K562 (cell line): ENCODE results near the gene MED15. TPM values are rescaled to one million over a fixed set of nuclear protein-coding genes. Genes with fewer than 3 reads are reported as not detected.

Experiments
- CCAR2 ChIP-seq: fragments of 200-400 bp; formaldehyde crosslinking; IDR thresholded peaks from 2 replicates; pipeline ENCODE4 v1.6.1; 2017; ENCODE audit warnings: mild to moderate bottlenecking, low read depth, low read length
- CUX1 ChIP-seq: fragments of 200-800 bp; sonication (Bioruptor generic); IDR thresholded peaks from 2 replicates; pipeline ENCODE4 v1.6.1; 2016; ENCODE audit warnings: missing genetic modification characterization, missing compliant biosample characterization
- ELF4 ChIP-seq: fragments of 450-650 bp; formaldehyde crosslinking; IDR thresholded peaks from 2 replicates; pipeline ENCODE4 v1.4.0; 2022; ENCODE audit warnings: missing genetic modification characterization
- FIP1L1 ChIP-seq: fragments of 200-400 bp; formaldehyde crosslinking; IDR thresholded peaks from 2 replicates; pipeline ENCODE4 v1.6.1; 2018; ENCODE audit warnings: mild to moderate bottlenecking, low read depth, low read length; ENCODE audit not compliant: poor library complexity, severe bottlenecking
- ID3 ChIP-seq, 2 experiments: fragments of 250-450 bp in 1 of 2; fragments of 450-650 bp in 1 of 2; sonication (Bioruptor Pico) in 1 of 2; IDR thresholded peaks; 2 replicates each; pipeline versions ENCODE4 v1.6.1 to v1.8.0; 2016 to 2021; ENCODE audit warnings: mild to moderate bottlenecking in 2 of 2, moderate library complexity in 2 of 2, missing compliant biosample characterization in 1 of 2, missing genetic modification characterization in 1 of 2
- LARP7 ChIP-seq: fragments of 450-650 bp; IDR thresholded peaks from 2 replicates; pipeline ENCODE4 v1.6.1; 2016
- MAZ ChIP-seq, 2 experiments: fragments of 450-650 bp in 1 of 2; sonication (generic) in 1 of 2; formaldehyde crosslinking; IDR thresholded peaks in 1 of 2; conservative IDR thresholded peaks in 1 of 2; 2 replicates each; pipeline versions ENCODE4 v1.4.0 to v1.5.0; 2020; ENCODE audit warnings: mild to moderate bottlenecking in 1 of 2, missing genetic modification reagents in 1 of 2
- RBM39 ChIP-seq: fragments of 200-400 bp; formaldehyde crosslinking; optimal IDR thresholded peaks from 2 replicates; pipeline ENCODE3; 2018; ENCODE audit warnings: low read depth, low read length
- RNF219 ChIP-seq: fragments of 250-450 bp; sonication (Bioruptor Pico); IDR thresholded peaks from 2 replicates; pipeline ENCODE4 v1.5.0; 2022; ENCODE audit warnings: mild to moderate bottlenecking
- ZNF384 ChIP-seq: IDR thresholded peaks from 2 replicates; pipeline ENCODE4 v1.6.1; 2012; ENCODE audit warnings: low read depth, low read length, improper control_type of control experiment
- ZNF639 ChIP-seq, 2 experiments: fragments of 200-800 bp in 1 of 2; sonication (Bioruptor generic) in 1 of 2; sonication (generic) in 1 of 2; formaldehyde crosslinking in 1 of 2; IDR thresholded peaks in 1 of 2; conservative IDR thresholded peaks in 1 of 2; 2 replicates each; pipeline versions ENCODE4 v1.5.0 to v1.6.1; 2016 to 2020; ENCODE audit warnings: missing compliant biosample characterization in 1 of 2, missing genetic modification characterization in 1 of 2, missing genetic modification reagents in 1 of 2
- ZNF740 ChIP-seq, 3 experiments: fragments of 200-800 bp in 1 of 3; sonication (Bioruptor generic) in 1 of 3; sonication (generic) in 1 of 3; formaldehyde crosslinking in 1 of 3; IDR thresholded peaks; 2 replicates each; pipeline versions ENCODE4 v1.6.1 to v1.8.0; 2016 to 2022; ENCODE audit warnings: mild to moderate bottlenecking in 2 of 3, missing compliant biosample characterization in 2 of 3, missing genetic modification characterization in 2 of 3, missing genetic modification reagents in 1 of 3
- polyA plus RNA-seq, 8 experiments: library from polyadenylated mRNA; depleted of rRNA in 4 of 8; stranded (reverse) in 5 of 8; unstranded in 3 of 8; fragments of >200 nt; fragmentation: Nextera tagmentation in 2 of 8; fragmentation: Illumina TruSeq in 1 of 8; extraction: Ambion mirVana in 2 of 8; extraction: Trizol in 1 of 8; gene quantifications; 2 replicates each; pipeline versions ENCODE4 v1.2.1 to v1.2.3, GENCODE V29; 2011 to 2014; ENCODE audit warnings: inconsistent platforms in 1 of 8, missing spikeins in 1 of 8
- total RNA-seq, 7 experiments: library from RNA; depleted of rRNA in 6 of 7; stranded (reverse); fragments of >200 nt in 6 of 7; fragmentation: Illumina TruSeq in 2 of 7; extraction: Trizol in 2 of 7; gene quantifications; 2 replicates each; pipeline versions ENCODE4 v1.2.1 to v1.2.3, GENCODE V29; 2011 to 2021; ENCODE audit warnings: low replicate concordance in 1 of 7

MED15 gene
- total and polyA plus RNA-seq, 9 of the 15 experiments (the other 6 are each of a cell fraction or from before 2014, with no cell fraction given), result 4.0 to 271 (median 60.1) TPM

- peak; percentile 63; the same call in 1 of the 2 replicates for TF ChIP-seq CCAR2
- 0 out of 2 replicates have a peak, but pooled peaks have one; percentile 14 for TF ChIP-seq RNF219 (CRISPR knock-in tag)
- no peak for TF ChIP-seq ZNF740 (CRISPR knock-in tag; IDR thresholded peaks at IDR 0.05)
- 0 out of 4 replicates have a peak, but pooled peaks of 1 of the 2 experiments have one; percentile 13 for TF ChIP-seq ZNF740 (tag; IDR thresholded peaks at IDR 0.05)
- TF ChIP-seq ELF4 (CRISPR knock-in tag), result peak; percentile 68; the same call in 1 of the 2 replicates
- TF ChIP-seq ZNF639 (CRISPR knock-in tag; conservative IDR thresholded peaks at IDR 0.05 in 1 of 2, IDR thresholded peaks at IDR 0.05 in 1 of 2), result peak in 1 of 2 experiments; percentile 92; a peak in 2 of 4 replicates
- TF ChIP-seq ID3 (CRISPR knock-in tag; IDR thresholded peaks at IDR 0.05), result no peak
- TF ChIP-seq ID3 (tag; IDR thresholded peaks at IDR 0.05), result peak; percentile 96
- peak; percentile 77 for TF ChIP-seq RBM39
- peak; percentile 99 for TF ChIP-seq ZNF384
- peak in 1 of 2 experiments; percentile 72; a peak in 2 of 4 replicates for TF ChIP-seq MAZ (CRISPR knock-in tag; conservative IDR thresholded peaks at IDR 0.05 in 1 of 2, IDR thresholded peaks at IDR 0.05 in 1 of 2)
- TF ChIP-seq FIP1L1, result no peak
- TF ChIP-seq LARP7, result no peak
- peak; percentile 89; the same call in 1 of the 2 replicates for TF ChIP-seq CUX1 (CRISPR knock-in tag)
Measured at GRCh38 chr22:20523086-20523983, 15.9 kb downstream of the MED15 start (continued).
